Glomerular endothelial cell (primary cell): ENCODE measurements around the gene LBHD1. TPM values are rescaled to one million over a fixed set of nuclear protein-coding genes. Genes with fewer than 3 reads are reported as not detected.
"Not testable (repeated sequence)": the region's sequence is repeated elsewhere in the genome, so short reads cannot be mapped to it uniquely, and the experiment has no call there.

Source experiments
- DNase-seq: peaks from one replicate; pipeline ENCODE4 v3.0.0-alpha.2; 2011; ENCODE audit warnings: low read depth, low spot score; ENCODE audit errors: extremely low read depth
- total RNA-seq: library from RNA; depleted of rRNA; stranded (reverse); fragments of >200 nt; gene quantifications from 2 replicates; pipeline ENCODE4 v1.2.3, GENCODE V29; 2015

The LBHD1 gene
- 2.1 and 7.1 TPM in 2 replicates for total RNA-seq

DNA sequence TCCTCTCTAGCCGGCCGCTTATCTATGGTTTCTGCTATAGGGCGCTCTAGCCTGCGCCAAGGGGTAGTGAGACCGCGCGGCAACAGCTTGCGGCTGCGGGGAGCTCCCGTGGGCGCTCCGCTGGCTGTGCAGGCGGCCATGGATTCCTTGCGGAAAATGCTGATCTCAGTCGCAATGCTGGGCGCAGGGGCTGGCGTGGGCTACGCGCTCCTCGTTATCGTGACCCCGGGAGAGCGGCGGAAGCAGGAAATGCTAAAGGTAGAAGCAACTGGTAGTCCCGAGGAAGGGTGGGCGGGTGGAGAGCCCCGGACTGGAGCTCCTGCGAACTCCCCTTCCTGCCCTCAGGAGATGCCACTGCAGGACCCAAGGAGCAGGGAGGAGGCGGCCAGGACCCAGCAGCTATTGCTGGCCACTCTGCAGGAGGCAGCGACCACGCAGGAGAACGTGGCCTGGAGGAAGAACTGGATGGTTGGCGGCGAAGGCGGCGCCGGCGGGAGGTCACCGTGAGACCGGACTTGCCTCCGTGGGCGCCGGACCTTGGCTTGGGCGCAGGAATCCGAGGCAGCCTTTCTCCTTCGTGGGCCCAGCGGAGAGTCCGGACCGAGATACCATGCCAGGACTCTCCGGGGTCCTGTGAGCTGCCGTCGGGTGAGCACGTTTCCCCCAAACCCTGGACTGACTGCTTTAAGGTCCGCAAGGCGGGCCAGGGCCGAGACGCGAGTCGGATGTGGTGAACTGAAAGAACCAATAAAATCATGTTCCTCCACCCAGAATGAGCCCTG, at the start of gene LBHD1, which contains the start of gene UQCC3:
Gene LBHD1 (minus strand): TSS at position 660 of the 782 bp plus-strand sequence. CDS start 2,236 bp downstream, outside the sequence.
Gene UQCC3 (plus strand): TSS at position 66 of the 782 bp plus-strand sequence. CDS start 73 bp downstream, at position 139.
- DNase-seq: no peak

DNA sequence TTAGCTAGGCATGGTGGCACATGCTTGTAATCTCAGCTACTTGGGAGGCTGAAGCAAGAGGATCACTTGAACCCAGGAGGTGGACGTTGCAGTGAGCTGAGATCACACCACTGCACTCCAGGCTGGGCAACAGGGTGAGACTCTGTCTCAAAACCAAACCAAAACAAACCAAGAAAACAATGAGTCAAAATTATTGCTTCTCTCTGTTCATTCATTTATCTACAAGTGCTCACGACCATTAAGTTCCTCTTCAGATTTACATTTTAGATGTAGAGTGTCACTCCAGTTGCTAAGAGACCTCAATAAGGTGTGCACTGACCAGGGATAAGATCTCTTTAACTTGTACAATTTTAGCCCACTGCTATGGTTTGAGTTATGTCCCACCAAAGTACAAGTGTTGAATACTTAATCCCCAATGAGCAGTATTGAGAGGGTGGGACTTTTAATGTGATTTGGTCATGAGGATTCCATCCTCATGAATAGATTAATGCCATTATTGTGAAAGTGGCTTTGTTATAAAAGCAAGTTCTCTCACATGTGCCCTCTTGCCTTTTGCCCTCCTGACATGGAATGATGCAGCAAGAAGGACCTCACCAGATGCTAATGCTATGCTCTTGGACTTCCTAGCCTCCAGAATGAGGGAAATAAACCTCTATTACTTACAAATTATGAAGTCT, 47.4 kb upstream of the LBHD1 start:
- DNase-seq: no peak

DNA sequence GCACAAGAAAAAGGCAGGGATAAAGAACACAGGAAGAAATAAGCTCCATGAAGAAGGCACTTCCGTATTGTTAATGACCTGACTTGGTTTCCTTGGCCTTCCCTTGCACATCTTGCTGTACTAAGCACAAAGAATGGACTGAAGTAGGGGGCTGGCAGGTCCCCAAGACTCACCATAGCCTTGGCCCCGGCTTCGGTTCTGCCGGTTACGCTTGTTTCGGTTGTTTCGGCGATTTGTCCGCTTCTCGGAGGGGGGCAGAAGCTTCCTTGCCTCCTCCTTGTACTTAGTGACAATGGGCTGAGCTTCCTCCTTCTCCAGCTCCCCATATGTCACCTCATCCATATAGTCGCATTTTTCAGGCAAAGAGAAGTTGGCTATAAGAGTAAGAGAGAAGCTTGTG, 44.7 kb upstream of the LBHD1 start:
- no peak for DNase-seq

DNA sequence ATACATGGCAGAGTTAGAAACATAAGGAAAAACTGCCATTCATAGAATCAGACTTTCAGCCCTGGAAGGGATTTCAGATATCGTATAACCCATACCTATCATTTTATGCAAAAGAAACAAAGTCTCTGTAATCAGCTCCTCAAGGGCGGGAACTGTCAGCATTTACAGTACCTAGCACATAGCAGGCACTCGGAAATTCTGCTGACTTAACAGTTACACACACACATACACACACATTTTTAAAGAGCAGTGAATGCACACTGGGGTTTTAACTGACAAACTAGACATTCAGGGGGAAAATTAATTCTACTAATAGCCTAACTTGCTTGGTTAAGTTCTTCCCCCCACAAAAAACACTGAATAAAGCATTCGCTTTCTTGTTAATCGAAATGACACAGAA, 44.1 kb upstream of the LBHD1 start:
- no peak for DNase-seq

DNA sequence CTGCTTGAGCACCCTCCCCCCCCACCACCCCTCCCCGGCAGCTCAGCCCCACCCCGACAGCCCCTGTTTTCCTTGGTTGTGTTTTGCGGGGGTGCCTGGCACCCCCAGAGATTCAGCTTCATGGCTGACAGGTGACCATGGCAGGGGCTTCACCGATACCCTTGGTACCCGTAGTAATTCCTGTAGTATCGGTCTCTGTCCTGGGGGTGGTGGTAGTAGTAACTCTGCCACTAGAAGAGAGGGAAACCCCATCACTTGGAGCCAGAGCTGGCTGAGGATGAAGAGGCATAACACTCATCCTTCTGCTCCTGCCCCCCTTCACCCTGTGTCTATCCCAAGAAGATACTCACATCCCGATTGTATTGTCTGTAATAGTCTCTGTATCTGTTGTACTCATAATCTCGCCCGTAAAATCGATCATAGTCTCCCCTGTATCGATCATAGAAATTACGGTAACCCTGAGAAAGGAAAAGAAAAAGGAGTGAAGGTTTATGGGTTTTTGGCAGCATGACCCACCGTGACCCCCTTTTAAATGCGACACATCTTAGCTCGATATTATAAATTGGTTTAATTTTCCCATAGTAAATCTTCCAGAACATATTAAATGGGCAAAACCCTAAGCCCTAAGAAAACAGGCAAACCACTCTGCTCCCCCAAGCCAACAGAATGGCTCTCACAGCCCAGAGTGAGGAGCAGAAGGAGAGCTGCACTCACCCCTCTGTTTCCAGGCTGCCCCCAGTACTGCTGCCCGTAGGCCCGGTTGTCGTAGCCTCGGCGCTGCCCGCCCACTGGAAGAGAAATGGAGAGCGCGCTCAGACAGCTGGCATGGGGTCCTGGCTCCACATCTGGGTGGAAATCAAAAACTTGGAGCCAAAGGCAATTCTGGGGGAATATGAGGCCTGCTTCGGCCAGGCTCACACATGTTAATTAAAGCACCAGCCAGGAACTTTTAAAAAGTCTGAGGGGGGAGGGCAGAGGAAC, 43.4 kb upstream of the LBHD1 start:
- DNase-seq: no peak

DNA sequence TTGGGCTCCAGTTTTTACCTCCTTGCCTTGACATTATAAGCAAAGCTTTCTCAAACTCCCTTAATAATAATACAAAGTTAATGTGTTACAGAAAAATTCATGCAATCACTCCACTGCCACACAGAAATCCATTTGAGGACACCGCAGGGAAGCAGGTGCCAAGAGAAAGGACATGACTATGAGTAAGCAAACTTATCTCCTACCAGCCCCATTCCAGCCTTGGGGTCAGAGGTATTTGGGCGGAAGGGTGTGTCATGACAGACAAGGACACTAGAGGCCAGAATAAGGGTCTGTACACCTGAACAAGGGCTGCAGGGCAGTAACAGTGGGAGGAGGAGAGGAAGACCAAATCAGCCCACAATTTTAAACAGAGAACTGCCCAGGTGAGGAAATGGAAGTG, 41.3 kb upstream of the LBHD1 start:
- no peak for DNase-seq

DNA sequence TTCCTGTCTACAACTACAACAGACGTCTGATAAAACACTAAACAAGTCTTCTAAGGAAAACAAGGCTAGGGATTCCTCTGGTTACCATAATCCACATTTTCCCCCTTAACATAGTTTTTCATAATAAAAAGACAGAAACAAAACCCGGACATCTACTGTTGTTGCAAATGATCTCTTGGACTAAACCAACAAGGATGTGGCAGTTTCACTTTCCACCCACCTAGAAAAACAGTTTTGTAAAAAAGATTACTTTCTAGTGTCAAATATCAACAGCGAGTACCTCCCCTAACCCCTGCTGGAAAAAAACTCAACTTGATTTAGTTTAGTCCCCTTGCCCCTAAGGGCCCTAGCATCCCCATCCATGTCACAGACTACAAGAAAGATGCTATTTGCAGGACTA, 40.8 kb upstream of the LBHD1 start:
- no peak for DNase-seq

DNA sequence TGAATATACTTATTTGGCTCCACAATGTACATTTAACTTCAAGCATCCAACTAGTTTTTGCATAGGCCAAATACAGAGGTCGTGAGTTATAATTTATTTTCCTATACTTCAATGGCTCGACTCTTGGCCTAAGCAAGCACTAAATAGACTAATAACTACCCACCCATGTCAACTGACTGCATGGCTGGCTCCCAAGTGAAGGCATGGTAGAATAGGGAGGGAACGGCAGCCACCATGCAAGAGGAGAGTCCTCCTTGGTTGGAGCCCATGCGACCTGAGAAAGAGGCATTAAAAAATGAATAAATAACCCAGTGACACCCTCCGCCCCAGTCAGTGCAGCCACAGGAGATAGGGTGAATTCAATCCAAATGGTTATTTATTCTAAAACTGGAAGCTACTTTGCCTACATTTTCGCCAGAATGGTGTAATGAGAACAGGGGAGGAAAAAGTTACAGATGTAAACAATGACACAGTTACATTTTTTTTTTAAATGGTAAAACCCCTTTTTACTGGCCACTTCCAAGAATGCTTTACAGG, 40.3 kb upstream of the LBHD1 start:
- DNase-seq: no peak

DNA sequence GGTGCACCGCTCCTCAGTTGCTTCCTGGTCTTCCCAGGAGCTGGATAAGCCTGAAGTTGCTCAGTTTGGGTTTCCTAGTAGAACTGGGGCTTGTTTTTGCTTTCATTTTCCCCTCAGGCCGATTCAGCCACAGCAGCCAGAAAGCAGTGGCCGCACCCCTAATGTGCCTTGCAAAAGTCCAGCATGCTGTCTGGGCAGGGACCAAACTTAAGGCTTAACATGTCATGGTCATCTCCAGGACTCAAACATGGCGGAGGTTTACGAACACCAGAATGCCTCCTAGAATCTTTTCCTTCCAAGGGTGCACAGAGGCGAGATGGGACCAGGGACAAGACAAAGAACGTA, 37.9 kb upstream of the LBHD1 start:
- DNase-seq: no peak

DNA sequence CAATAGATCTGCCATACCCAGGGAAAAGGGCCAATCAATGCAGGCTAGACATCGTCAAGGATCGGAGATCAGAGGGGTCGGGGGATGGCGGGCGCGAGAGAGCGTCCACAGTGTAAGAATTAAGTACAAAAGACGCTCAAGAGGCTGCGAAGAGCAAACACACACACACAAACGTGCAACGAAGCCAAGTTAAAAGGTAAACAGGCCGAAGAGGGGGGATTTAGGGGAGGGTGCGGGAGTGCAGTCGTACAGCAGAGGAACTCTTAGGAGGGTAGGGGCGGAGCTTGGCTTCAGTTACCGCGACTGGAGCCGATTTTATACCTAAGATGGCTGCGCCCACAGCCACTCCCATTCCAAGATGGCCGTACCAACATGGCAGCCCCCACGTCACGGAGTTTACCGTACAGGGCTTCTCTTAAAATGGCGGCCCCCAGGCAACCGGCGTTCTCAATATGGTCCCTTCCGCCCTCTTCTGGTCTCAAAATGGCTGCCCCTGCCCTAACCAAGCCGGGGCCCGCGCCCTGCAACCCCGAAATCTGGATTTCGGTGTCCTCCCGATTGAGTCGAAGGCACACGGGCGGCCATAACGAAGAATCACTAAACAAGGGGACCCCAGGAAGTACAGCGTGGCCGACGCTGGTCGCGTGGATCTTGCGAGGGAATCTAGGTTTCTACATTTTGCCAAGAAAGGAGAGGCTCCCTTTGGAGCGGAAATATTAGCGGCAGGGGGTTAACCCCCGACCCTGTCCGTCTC, 37.4 kb upstream of the LBHD1 start:
- peak; percentile 92 for DNase-seq

DNA sequence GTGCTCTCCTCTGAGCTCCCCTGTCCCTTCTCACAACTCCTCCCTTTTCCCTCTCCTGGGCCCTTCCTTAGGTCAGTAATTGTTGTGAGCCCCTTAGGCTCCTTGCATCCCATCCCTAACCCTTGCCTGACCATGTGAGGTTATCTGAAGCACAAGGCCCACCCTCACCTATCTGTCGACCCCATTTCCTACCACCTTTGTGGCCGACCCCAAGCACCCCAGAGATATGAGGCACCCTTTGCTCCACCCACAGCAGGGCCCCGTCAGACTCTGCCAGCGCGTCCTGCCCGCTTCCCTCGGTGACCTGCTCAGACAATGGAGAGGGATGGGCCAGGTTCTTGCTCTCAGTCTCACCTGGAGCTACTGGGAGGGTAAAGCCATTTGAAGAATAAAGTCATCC, 36.7 kb upstream of the LBHD1 start:
- no peak for DNase-seq

DNA sequence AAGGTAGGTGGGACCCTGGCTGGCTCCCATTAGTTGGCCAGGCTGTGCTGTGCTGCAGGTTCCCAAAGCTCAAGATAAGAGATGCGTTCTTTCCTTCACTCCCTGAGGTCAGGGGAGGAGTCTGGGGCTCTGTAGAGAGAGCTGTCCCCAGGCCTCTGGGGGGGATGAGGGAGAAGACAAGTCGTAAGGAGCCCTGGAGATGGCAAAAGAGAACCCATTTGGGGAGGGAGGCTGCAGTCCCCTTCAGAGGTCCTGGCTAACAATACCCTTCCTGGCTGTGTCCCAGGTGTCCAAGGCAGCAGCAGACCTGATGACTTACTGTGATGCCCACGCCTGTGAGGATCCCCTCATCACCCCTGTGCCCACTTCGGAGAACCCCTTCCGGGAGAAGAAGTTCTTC, 36.3 kb upstream of the LBHD1 start:
- DNase-seq: no peak

DNA sequence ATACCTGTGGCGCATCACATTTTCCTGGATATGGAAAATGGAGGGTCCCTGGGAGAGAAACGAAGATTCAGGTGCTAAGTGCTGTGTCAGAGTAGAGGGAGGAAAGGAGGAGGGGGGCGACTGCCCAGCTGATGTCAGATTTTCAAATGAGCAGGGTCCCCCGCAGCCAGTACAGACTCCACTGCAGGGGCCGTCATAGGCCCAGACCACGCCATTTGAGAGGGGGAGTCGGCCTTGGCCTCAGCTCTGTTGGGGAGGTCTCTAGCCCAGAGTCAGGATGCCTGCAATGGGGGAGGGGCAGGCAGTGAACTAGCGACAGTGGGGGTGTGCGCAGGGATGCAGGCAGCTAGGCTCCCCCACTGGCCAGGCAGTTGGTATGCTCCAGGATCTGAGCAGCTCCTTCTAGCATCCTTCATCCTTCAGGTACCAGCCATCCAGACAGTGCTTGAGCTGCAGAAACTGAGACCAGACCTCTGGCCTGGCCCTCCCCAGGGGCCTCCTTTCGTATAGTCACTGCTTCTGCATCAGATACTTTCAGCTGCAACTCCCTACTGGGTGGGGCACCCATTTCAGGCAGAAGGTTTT, 35.3 kb upstream of the LBHD1 start, which contains the start of the genes BSCL2 and GNG3:
Gene BSCL2 (minus strand): TSS at position 148 of the 585 bp plus-strand sequence. CDS start 229 bp downstream, outside the sequence.
Gene GNG3 (plus strand): TSS at position 400 of the 585 bp plus-strand sequence. CDS start 620 bp downstream, outside the sequence.
- no peak for DNase-seq

DNA sequence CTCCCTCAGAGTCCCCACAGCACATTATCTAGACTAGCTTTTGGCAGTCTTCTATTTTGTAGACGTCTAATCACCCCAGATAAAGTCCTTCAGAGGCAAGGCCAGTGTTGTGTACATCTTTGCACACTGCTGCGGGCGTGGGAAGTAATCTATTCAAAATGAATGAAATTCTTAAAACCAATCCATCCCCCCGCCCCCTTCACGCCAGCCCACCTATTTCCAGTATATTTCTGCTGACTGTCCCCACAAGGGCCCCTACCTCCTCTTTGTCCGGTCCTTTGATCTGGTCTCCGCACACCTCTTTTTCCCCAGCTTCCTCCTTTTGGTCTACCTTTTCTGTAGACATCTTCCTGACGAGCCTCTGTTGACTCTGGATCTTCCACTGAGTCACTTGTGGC, 34.8 kb upstream of the LBHD1 start:
- DNase-seq: no peak

DNA sequence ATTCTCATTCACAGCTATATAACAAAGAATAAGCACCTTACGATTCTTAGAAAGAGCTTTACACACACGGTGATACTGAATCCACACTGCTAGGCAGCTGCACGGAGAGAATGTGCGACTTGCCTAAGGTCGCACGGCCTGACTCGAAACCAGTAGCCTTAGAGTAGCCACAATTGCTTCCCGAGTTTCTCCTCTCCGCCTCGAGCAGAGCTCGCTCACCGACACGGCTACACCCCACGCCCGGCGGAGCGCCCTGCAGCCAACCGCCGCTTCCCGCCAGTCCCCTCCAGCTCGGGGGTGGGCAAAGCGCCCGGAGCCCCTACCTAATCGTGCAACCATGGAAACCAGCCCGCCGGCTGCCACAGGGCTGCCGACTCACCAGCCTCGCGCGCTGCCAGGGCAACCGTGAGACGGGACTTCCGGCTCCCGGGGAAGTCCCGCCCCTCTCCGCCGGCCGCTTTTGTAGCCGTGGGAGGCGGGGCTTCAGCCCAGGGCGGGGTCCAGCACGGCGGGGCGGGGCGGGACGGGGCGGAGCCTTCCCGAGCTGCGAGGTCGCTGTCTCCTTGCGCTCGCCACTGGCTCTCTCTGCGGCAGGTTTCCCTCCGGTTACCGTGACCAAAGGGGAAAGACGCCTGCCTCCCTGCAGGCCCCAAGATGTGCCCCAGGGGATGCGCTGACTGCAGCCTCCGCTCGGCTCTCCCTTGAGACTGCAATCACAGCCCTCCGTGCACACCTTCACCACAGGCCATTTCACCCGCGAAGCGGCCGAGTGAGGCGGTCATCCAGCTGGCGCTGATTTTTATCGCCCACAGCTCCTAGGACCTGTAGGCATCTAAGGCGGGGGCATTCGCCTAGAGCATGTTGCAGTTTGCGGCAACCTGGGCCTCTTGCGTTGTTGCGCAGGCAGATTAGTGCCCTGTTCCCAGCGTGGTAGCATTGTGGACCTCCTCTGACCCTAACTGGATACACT, 34.1 kb upstream of the LBHD1 start:
- DNase-seq: no peak

DNA sequence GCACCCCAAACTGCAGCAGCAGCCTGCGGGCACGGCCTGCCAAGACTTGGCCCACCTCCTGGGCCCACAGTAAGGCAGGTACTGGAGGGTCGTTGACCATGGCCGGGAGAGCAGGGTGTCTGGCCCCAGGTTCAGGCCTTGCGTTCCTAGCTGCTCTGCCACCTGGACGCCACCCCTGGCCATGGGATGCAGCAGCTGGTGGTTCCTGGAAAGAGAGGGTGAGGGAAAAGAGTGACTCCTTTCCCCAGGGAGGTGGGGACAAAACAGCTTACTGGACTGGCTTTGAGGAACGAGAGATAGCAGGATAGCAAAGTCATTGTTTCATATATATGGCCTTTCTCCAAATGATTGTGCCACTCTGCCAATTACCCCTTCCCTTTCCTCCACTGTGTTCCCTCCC, 33.3 kb upstream of the LBHD1 start:
- no peak for DNase-seq

DNA sequence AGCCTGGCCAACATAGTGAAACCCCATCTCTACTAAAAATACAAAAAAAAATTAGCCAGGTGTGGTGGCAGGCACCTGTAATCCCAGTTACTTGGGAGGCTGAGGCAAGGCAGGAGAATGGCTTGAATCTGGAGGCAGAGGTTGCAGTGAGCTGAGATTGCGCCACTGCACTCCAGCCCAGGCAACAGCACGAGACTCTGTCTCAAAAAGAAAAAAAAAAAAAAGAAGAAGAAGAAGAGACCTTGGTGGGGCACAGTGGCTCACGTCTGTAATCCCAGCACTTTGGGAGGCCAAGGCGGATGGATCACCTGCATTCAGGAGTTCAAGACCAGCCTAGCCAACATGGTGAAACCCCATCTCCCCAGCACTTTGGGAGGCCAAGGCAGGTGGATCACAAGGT, 31.9 kb upstream of the LBHD1 start:
- not testable (repeated sequence) for DNase-seq

DNA sequence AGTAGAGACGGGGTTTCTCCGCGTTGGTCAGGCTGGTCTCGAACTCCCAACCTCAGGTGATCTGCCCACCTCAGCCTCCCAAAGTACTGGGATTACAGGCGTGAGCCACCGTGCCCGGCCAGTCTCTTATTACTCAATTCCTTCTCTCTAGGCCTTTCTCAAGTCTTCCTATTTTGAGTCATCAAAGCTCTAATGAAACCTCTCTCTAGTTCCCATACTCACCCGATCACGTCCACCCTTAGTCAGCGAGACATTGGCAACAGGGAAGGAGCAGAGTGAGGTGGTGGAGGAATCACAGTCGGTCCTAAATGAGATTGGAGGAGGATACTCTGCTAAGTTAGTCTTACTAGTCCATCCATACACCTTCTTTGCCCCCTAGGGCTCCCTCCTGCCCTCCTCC, 30.2 kb upstream of the LBHD1 start:
- no peak for DNase-seq
